GM19238 (cell line): ENCODE data around the gene APCS.

Experiments used
- DNase-seq: peaks from one replicate; pipeline ENCODE4 v3.0.0; 2011; ENCODE audit warnings: low spot score; ENCODE audit not compliant: insufficient read length

Gene APCS

GRCh38 chr1:159587461-159587951 is at the start of gene APCS:
Gene APCS (plus strand): TSS chr1:159587826. CDS start chr1:159587922, 96 bp downstream.
- DNase-seq = no peak

- DNase-seq = no peak
Measured at GRCh38 chr1:159548126-159548525, 39.5 kb upstream of the APCS start.

GRCh38 chr1:159554261-159554660 is 33.4 kb upstream of the APCS start:
- DNase-seq = no peak

- DNase-seq = no peak
Measured at GRCh38 chr1:159554696-159555095, 32.9 kb upstream of the APCS start.

GRCh38 chr1:159556931-159557369 is 30.7 kb upstream of the APCS start:
- DNase-seq = no peak

GRCh38 chr1:159560599-159560998 is 27.0 kb upstream of the APCS start:
- no peak for DNase-seq

GRCh38 chr1:159561497-159561896 is 26.1 kb upstream of the APCS start:
- DNase-seq = no peak

GRCh38 chr1:159562680-159563079 is 24.9 kb upstream of the APCS start:
- DNase-seq = no peak

GRCh38 chr1:159577446-159577845 is 10.2 kb upstream of the APCS start:
- no peak for DNase-seq

GRCh38 chr1:159580340-159580739 is 7.3 kb upstream of the APCS start:
- DNase-seq = no peak

- DNase-seq = no peak
Measured at GRCh38 chr1:159581422-159581821, 6.2 kb upstream of the APCS start.

GRCh38 chr1:159584536-159584935 is 3.1 kb upstream of the APCS start:
- DNase-seq = no peak

GRCh38 chr1:159591981-159592380 is 4.4 kb downstream of the APCS start:
- DNase-seq = no peak

- no peak for DNase-seq
Measured at GRCh38 chr1:159594625-159595405, 7.2 kb downstream of the APCS start.

- no peak for DNase-seq
Measured at GRCh38 chr1:159598196-159598595, 10.6 kb downstream of the APCS start.

- no peak for DNase-seq
Measured at GRCh38 chr1:159600894-159601293, 13.3 kb downstream of the APCS start.

GRCh38 chr1:159602501-159602999 is 14.9 kb downstream of the APCS start:
- no peak for DNase-seq

GRCh38 chr1:159612211-159612885 is 24.7 kb downstream of the APCS start:
- no peak for DNase-seq

GRCh38 chr1:159632922-159633321 is 45.3 kb downstream of the APCS start:
- no peak for DNase-seq
